ENCODE data around the gene C17orf50. TPM values are rescaled to one million over a fixed set of nuclear protein-coding genes. Genes with fewer than 3 reads are reported as not detected.

The C17orf50 gene
- total RNA-seq, 1 experiment from 2014 or later, result not detected

DNA sequence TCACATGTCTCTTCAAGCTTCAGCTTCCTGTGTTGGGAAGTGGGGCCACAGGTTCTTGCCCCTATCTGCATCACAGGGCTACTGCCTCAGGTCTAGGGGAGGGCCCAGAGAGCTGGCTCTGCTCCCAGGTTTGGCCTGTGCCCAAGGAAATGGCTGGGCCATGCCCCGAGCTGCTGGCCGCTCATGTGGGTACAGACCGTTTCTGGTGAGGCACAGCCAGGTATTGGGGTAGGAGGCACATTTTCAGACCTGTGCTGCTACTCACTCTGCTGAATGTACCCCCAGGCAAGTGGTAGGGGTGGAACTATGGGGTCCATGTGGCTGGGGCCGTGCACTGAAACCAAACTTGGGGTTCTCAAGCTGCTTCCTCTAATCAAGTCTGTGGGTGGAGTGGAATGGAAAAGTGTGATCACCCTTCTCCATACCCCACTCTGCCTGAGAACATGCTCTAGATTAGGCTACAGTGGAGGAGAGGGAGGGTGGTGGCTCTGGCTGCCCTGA, 12.3 kb upstream of the C17orf50 start:
- H3K27me3 ChIP-seq (ENCODE audit: insufficient read depth, low read length), result peaks cover 4% of the 10 kb centered on the region; the same call in 1 of the 2 replicates
- ChIA-PET CTCF (interaction anchor here (0.7 to 2.0 kb wide), 3 partner anchors 15 to 209 kb away, joined by 7 to 40 read pairs (median 9); no protein-coding TSS in a partner anchor), POLR2A (no interaction called here), RAD21 (ENCODE audit: low non-redundant PET in 1 of 2, low total read pairs in 2 of 2, uncharacterized antibody in 2 of 2, unreplicated experiment in 2 of 2) (interaction anchor here in 1 of 2 experiments (0.6 kb wide), 1 partner anchor 134 kb away, joined by 5 read pairs; no protein-coding TSS in a partner anchor)
- H3K79me2 ChIP-seq (ENCODE audit: insufficient read depth, low read length), result no peaks in the 10 kb centered on the region
- H3K27ac ChIP-seq (ENCODE audit: low read depth, low read length), result no peak overlapping the region
- BruUV-seq (replicated peaks), result no TSS peak
- intact Hi-C loops (cut with micrococcal nuclease), result loop anchor here (5.0 to 10.0 kb wide), 5 partner anchors 436 to 1324 kb away; no protein-coding TSS in a partner anchor
- no peak overlapping the region for H3K4me2 ChIP-seq (ENCODE audit: low read length)
- H4K20me1 ChIP-seq (ENCODE audit: insufficient read depth), result no peaks in the 10 kb centered on the region
- no peak overlapping the region for H3K9ac ChIP-seq (ENCODE audit: low read length)
- DNase-seq (ENCODE audit: low read depth, low spot score) (no peak), ATAC-seq (no peak)
- H3K4me1 ChIP-seq (ENCODE audit: control insufficient read depth in 1 of 2, insufficient read depth in 2 of 2, low read length in 2 of 2), result no peaks in the 10 kb centered on the region
- no peaks in the 10 kb centered on the region for H3K9me3 ChIP-seq (ENCODE audit: control insufficient read depth in 1 of 2, insufficient read depth in 1 of 2, low read depth in 1 of 2, low read length in 2 of 2)
- H2AFZ ChIP-seq (ENCODE audit: low read depth, low read length, poor library complexity, severe bottlenecking), result no peak overlapping the region
- H3K4me3 ChIP-seq (replicated peaks in 1 of 2; ENCODE audit: low read depth in 1 of 2, low read length in 2 of 2), result no peak overlapping the region
- H3K36me3 ChIP-seq (ENCODE audit: control insufficient read depth in 1 of 2, insufficient read depth in 2 of 2, low read length in 2 of 2), result no peaks in the 10 kb centered on the region
- TF ChIP-seq ZFX (IDR thresholded peaks at IDR 0.05), result no peak
- TF ChIP-seq, protein P1, sequence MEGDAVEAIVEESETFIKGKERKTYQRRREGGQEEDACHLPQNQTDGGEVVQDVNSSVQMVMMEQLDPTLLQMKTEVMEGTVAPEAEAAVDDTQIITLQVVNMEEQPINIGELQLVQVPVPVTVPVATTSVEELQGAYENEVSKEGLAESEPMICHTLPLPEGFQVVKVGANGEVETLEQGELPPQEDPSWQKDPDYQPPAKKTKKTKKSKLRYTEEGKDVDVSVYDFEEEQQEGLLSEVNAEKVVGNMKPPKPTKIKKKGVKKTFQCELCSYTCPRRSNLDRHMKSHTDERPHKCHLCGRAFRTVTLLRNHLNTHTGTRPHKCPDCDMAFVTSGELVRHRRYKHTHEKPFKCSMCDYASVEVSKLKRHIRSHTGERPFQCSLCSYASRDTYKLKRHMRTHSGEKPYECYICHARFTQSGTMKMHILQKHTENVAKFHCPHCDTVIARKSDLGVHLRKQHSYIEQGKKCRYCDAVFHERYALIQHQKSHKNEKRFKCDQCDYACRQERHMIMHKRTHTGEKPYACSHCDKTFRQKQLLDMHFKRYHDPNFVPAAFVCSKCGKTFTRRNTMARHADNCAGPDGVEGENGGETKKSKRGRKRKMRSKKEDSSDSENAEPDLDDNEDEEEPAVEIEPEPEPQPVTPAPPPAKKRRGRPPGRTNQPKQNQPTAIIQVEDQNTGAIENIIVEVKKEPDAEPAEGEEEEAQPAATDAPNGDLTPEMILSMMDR (IDR thresholded peaks at IDR 0.05 in 2 of 3, conservative IDR thresholded peaks at IDR 0.05 in 1 of 3; ENCODE audit: borderline replicate concordance in 1 of 3, insufficient read depth in 1 of 3, low read depth in 2 of 3, low read length in 2 of 3), result no peak
- TF ChIP-seq EZH2 (IDR thresholded peaks at IDR 0.05), result no peak
- TF ChIP-seq RAD21 (IDR thresholded peaks at IDR 0.05; ENCODE audit: low read depth), result no peak
- TF ChIP-seq, protein P2, sequence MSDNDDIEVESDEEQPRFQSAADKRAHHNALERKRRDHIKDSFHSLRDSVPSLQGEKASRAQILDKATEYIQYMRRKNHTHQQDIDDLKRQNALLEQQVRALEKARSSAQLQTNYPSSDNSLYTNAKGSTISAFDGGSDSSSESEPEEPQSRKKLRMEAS (IDR thresholded peaks at IDR 0.05), result no peak
- TF ChIP-seq FOSL1 (IDR thresholded peaks at IDR 0.05; ENCODE audit: low read depth), result no peak
- TF ChIP-seq, protein P3, sequence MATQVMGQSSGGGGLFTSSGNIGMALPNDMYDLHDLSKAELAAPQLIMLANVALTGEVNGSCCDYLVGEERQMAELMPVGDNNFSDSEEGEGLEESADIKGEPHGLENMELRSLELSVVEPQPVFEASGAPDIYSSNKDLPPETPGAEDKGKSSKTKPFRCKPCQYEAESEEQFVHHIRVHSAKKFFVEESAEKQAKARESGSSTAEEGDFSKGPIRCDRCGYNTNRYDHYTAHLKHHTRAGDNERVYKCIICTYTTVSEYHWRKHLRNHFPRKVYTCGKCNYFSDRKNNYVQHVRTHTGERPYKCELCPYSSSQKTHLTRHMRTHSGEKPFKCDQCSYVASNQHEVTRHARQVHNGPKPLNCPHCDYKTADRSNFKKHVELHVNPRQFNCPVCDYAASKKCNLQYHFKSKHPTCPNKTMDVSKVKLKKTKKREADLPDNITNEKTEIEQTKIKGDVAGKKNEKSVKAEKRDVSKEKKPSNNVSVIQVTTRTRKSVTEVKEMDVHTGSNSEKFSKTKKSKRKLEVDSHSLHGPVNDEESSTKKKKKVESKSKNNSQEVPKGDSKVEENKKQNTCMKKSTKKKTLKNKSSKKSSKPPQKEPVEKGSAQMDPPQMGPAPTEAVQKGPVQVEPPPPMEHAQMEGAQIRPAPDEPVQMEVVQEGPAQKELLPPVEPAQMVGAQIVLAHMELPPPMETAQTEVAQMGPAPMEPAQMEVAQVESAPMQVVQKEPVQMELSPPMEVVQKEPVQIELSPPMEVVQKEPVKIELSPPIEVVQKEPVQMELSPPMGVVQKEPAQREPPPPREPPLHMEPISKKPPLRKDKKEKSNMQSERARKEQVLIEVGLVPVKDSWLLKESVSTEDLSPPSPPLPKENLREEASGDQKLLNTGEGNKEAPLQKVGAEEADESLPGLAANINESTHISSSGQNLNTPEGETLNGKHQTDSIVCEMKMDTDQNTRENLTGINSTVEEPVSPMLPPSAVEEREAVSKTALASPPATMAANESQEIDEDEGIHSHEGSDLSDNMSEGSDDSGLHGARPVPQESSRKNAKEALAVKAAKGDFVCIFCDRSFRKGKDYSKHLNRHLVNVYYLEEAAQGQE (IDR thresholded peaks at IDR 0.05; ENCODE audit: low read depth), result no peak
- TF ChIP-seq YY1 (IDR thresholded peaks at IDR 0.05; ENCODE audit: extremely low read depth, insufficient replicate concordance, low read depth, low read length), result no peak
- TF ChIP-seq CBX3 (IDR thresholded peaks at IDR 0.05; ENCODE audit: low read depth), result no peak
- no peak for TF ChIP-seq CEBPB (IDR thresholded peaks at IDR 0.05; ENCODE audit: low read depth)
- no peak for TF ChIP-seq SIN3A (IDR thresholded peaks at IDR 0.05; ENCODE audit: low read depth)
- no peak for TF ChIP-seq TCF7L2 (IDR thresholded peaks at IDR 0.05; ENCODE audit: borderline replicate concordance, extremely low read depth, insufficient read depth, insufficient read length)
- no peak for TF ChIP-seq ELF1 (IDR thresholded peaks at IDR 0.05; ENCODE audit: borderline replicate concordance, low read depth)
- TF ChIP-seq EGR1 (IDR thresholded peaks at IDR 0.05; ENCODE audit: low read depth), result no peak
- H3K9me2 ChIP-seq (ENCODE audit: insufficient read depth), result no peaks in the 10 kb centered on the region

Data from HCT116 (cell line).